ENCODE results near the gene LRRTM4.

GRCh38 chr2:77005522-77005921 lies 516.7 kb downstream of the LRRTM4 start:
- no peak for TF ChIP-seq CTCF (IDR thresholded peaks at IDR 0.05; ENCODE audit: low read depth, low read length)
- TF ChIP-seq EZH2phosphoT487 (IDR thresholded peaks at IDR 0.05; ENCODE audit: low read depth) = no peak

All from OCI-LY3 (cell line).